OCI-LY1 (cell line): ENCODE results near the gene CILP2.

Experiments
- EZH2 ChIP-seq: fragments of 200-600 bp; sonication (generic), shearing (Covaris generic); IDR thresholded peaks from 2 replicates; pipeline ENCODE4 v1.8.0; 2017; ENCODE audit warnings: borderline replicate concordance, mixed run types, mild to moderate bottlenecking, antibody characterized with exemption, low read length, moderate library complexity, mixed read lengths
- TF ChIP-seq, protein P1 (sequence below): fragments of 200-600 bp; sonication (generic), shearing (Covaris generic); IDR thresholded peaks from 2 replicates; pipeline ENCODE4 v1.5.1; 2017; ENCODE audit warnings: mild to moderate bottlenecking, antibody characterized with exemption, low read length, moderate library complexity, mixed read lengths

DNA sequence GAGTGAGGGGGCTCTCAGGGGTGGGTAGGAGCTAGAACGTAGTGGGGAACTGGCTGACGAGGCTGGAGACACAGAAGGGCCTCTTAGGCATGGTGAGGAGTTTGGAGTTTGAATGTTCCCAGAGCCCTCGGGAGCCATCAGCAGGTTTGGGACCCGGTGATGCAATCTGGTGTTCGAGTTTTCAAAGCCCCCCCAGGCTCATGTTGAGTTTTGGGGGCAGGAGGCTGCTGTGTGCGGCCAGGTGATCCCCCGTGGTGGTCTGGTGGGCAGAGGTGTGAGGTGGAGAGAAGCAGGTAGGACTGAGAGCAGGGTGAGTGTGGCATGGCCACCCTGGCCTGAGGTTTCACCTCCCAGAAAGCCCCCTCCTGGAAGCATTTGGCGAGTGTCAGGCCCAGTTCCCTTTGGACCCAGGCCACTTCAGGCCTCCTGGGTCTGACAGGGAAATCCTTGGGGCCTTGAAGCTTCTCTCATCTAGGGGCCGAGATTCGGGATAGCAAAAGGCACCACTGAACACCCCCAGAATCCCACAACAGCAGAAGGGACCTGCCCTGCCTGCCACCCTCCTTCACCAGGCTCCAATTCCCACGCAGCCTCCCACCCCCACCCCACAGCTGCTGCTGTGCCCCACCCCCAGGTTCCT lies 8.2 kb upstream of the CILP2 start:
- TF ChIP-seq, protein P1, sequence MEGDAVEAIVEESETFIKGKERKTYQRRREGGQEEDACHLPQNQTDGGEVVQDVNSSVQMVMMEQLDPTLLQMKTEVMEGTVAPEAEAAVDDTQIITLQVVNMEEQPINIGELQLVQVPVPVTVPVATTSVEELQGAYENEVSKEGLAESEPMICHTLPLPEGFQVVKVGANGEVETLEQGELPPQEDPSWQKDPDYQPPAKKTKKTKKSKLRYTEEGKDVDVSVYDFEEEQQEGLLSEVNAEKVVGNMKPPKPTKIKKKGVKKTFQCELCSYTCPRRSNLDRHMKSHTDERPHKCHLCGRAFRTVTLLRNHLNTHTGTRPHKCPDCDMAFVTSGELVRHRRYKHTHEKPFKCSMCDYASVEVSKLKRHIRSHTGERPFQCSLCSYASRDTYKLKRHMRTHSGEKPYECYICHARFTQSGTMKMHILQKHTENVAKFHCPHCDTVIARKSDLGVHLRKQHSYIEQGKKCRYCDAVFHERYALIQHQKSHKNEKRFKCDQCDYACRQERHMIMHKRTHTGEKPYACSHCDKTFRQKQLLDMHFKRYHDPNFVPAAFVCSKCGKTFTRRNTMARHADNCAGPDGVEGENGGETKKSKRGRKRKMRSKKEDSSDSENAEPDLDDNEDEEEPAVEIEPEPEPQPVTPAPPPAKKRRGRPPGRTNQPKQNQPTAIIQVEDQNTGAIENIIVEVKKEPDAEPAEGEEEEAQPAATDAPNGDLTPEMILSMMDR: no peak
- TF ChIP-seq EZH2: no peak
